Cardiac muscle cell (in vitro differentiated cells and primary cell): Measurements from ENCODE around the gene GBGT1. TPM values are rescaled to one million over a fixed set of nuclear protein-coding genes. Genes with fewer than 3 reads are reported as not detected.

Source experiments
- DNase-seq, 2 donors: peaks; one replicate each; pipeline versions ENCODE4 v3.0.0 to v3.0.0-alpha.2; 2010 to 2017; ENCODE audit warnings: low read depth in 1 of 2, low spot score in 1 of 2
- H3K27ac ChIP-seq: fragments of 200-600 bp; sonication (generic); 2 replicates; pipeline ENCODE4 v1.5.1; 2016
- H3K27me3 ChIP-seq: fragments of 200-600 bp; sonication (generic); 2 replicates; pipeline ENCODE4 v1.6.0; 2016; ENCODE audit warnings: control low read depth
- H3K36me3 ChIP-seq: fragments of 200-600 bp; sonication (generic); 2 replicates; pipeline ENCODE4 v1.5.1; 2016; ENCODE audit warnings: control low read depth
- H3K4me1 ChIP-seq: fragments of 200-600 bp; sonication (generic); 2 replicates; pipeline ENCODE4 v1.8.1; 2017; ENCODE audit warnings: low read depth, mild to moderate bottlenecking, mixed run types
- H3K4me3 ChIP-seq: fragments of 200-600 bp; sonication (generic); 2 replicates; pipeline ENCODE4 v1.5.1; 2016; ENCODE audit warnings: mild to moderate bottlenecking
- H3K9me3 ChIP-seq: fragments of 200-600 bp; sonication (generic); 2 replicates; pipeline ENCODE4 v1.5.1; 2017; ENCODE audit warnings: low read depth, mild to moderate bottlenecking, control low read depth
- CTCF ChIP-seq: IDR thresholded peaks from 2 replicates; pipeline ENCODE4 v1.5.1; 2012; ENCODE audit warnings: low read depth, mild to moderate bottlenecking, low read length
- polyA plus RNA-seq: library from polyadenylated mRNA; unstranded; fragments of >200 nt; fragmentation: Nextera tagmentation; extraction: Ambion mirVana; gene quantifications from 2 replicates; pipeline ENCODE4 v1.2.1, GENCODE V29; 2016
- total RNA-seq: library from RNA; depleted of rRNA; stranded (reverse); fragments of >200 nt; gene quantifications from 2 replicates; pipeline ENCODE4 v1.2.3, GENCODE V29; 2016

GBGT1 gene
- total and polyA plus RNA-seq, 2 experiments from 2014 or later: 0.87 to 11.9 TPM

GRCh38 chr9:133147412-133148198 is 16.1 kb downstream of the GBGT1 start:
- Histone ChIP-seq H3K9me3 (no peaks in the 10 kb centered on the region), H3K36me3 (no peaks in the 10 kb centered on the region), H3K4me1 (peaks cover 17% of the 10 kb centered on the region), H3K27ac (peak overlapping the region; percentile 73), H3K4me3 (peak overlapping the region; percentile 54), H3K27me3 (no peaks in the 10 kb centered on the region)
- TF ChIP-seq CTCF: peak; percentile 99
- DNase-seq: peak; percentile 59 to 72

GRCh38 chr9:133146746-133147411 is 16.8 kb downstream of the GBGT1 start:
- Histone ChIP-seq H3K4me3 (no peak overlapping the region), H3K36me3 (no peaks in the 10 kb centered on the region), H3K9me3 (no peaks in the 10 kb centered on the region), H3K4me1 (peaks cover 17% of the 10 kb centered on the region), H3K27me3 (no peaks in the 10 kb centered on the region), H3K27ac (no peak overlapping the region)
- DNase-seq: no peak
- TF ChIP-seq CTCF: no peak

- Histone ChIP-seq H3K9me3 (no peaks in the 10 kb centered on the region), H3K4me3 (no peak overlapping the region), H3K27me3 (no peaks in the 10 kb centered on the region), H3K4me1 (peaks cover 17% of the 10 kb centered on the region), H3K27ac (no peak overlapping the region), H3K36me3 (no peaks in the 10 kb centered on the region)
- TF ChIP-seq CTCF: no peak
- no peak for DNase-seq
Observed at GRCh38 chr9:133144904-133145851, 18.5 kb downstream of the GBGT1 start.

- H3K4me3 ChIP-seq: peak overlapping the region; percentile 12
- peak overlapping the region; percentile 48 for H3K27ac ChIP-seq
- H3K27me3 ChIP-seq: no peaks in the 10 kb centered on the region
- H3K4me1 ChIP-seq: peaks cover 23% of the 10 kb centered on the region
- H3K36me3 ChIP-seq: no peaks in the 10 kb centered on the region
- TF ChIP-seq CTCF: peak; percentile 95
- H3K9me3 ChIP-seq: no peaks in the 10 kb centered on the region
- DNase-seq: peak; percentile 67 to 84
Observed at GRCh38 chr9:133144142-133144903, 19.4 kb downstream of the GBGT1 start.

GRCh38 chr9:133143639-133144141 is 20.0 kb downstream of the GBGT1 start:
- DNase-seq: no peak
- Histone ChIP-seq H3K27me3 (no peaks in the 10 kb centered on the region), H3K27ac (no peak overlapping the region), H3K36me3 (no peaks in the 10 kb centered on the region), H3K9me3 (no peaks in the 10 kb centered on the region), H3K4me1 (peaks cover 23% of the 10 kb centered on the region), H3K4me3 (no peak overlapping the region)
- no peak for TF ChIP-seq CTCF
